K562 (cell line): Measurements from ENCODE around the gene PCP4L1. TPM values are rescaled to one million over a fixed set of nuclear protein-coding genes. Genes with fewer than 3 reads are reported as not detected.

ENCODE experiments used
- BMI1 ChIP-seq: fragments of 150-350 bp; IDR thresholded peaks from 2 replicates; pipeline ENCODE4 v1.6.1; 2014; ENCODE audit warnings: low read length
- EGR1 ChIP-seq: fragments of 450-650 bp; conservative IDR thresholded peaks from 2 replicates; pipeline ENCODE4 v1.6.1; 2017; ENCODE audit warnings: mild to moderate bottlenecking
- FOXM1 ChIP-seq, 2 experiments: fragments of 450-650 bp in 1 of 2; sonication (generic) in 1 of 2; formaldehyde crosslinking in 1 of 2; IDR thresholded peaks; 2 replicates each; pipeline versions ENCODE4 v1.6.1 to v1.9.0; 2017 to 2022; ENCODE audit warnings: low read depth in 2 of 2, mild to moderate bottlenecking in 2 of 2, missing genetic modification reagents in 1 of 2, moderate library complexity in 1 of 2
- KLF16 ChIP-seq: IDR thresholded peaks from 2 replicates; pipeline ENCODE4 v1.6.1; 2016; ENCODE audit warnings: antibody characterized with exemption
- NR2F6 ChIP-seq: fragments of 450-650 bp; formaldehyde crosslinking; IDR thresholded peaks from 2 replicates; pipeline ENCODE4 v1.4.0; 2020; ENCODE audit warnings: mild to moderate bottlenecking
- PHF21A ChIP-seq: fragments of 450-650 bp; IDR thresholded peaks from 2 replicates; pipeline ENCODE4 v1.6.1; 2017; ENCODE audit warnings: low read depth, borderline replicate concordance
- POU5F1 ChIP-seq: fragments of 150-350 bp; IDR thresholded peaks from 2 replicates; pipeline ENCODE4 v1.6.1; 2014; ENCODE audit warnings: borderline replicate concordance, low read length, low read depth, mild to moderate bottlenecking; ENCODE audit not compliant: partially characterized antibody
- RBM34 ChIP-seq: fragments of 200-400 bp; formaldehyde crosslinking; IDR thresholded peaks from 2 replicates; pipeline ENCODE4 v1.6.1; 2018; ENCODE audit warnings: low read length, borderline replicate concordance; ENCODE audit not compliant: insufficient read depth
- RCOR1 ChIP-seq, 2 experiments: IDR thresholded peaks; 2 replicates each; pipeline ENCODE4 v1.6.1; 2012; ENCODE audit warnings: low read depth in 2 of 2, low read length in 2 of 2, borderline replicate concordance in 1 of 2, improper control_type of control experiment in 1 of 2
- SIN3A ChIP-seq, 2 experiments: fragments of 150-350 bp in 1 of 2; IDR thresholded peaks; 2 replicates each; pipeline ENCODE4 v1.6.1; 2011 to 2016; ENCODE audit warnings: borderline replicate concordance in 2 of 2, low read depth in 2 of 2, low read length in 2 of 2, mild to moderate bottlenecking in 2 of 2, moderate library complexity in 2 of 2; ENCODE audit not compliant: control insufficient read depth in 1 of 2
- SMAD2 ChIP-seq: fragments of 150-350 bp; IDR thresholded peaks from 2 replicates; pipeline ENCODE4 v1.6.1; 2014; ENCODE audit warnings: low read depth, mild to moderate bottlenecking, low read length
- TAF9B ChIP-seq: fragments of 450-650 bp; IDR thresholded peaks from 2 replicates; pipeline ENCODE4 v1.6.1; 2018; ENCODE audit warnings: mild to moderate bottlenecking; ENCODE audit not compliant: partially characterized antibody
- TCF7 ChIP-seq: sonication (generic); IDR thresholded peaks from 2 replicates; pipeline ENCODE4 v1.6.1; 2016; ENCODE audit warnings: antibody characterized with exemption, borderline replicate concordance
- U2AF2 ChIP-seq: fragments of 200-400 bp; formaldehyde crosslinking; optimal IDR thresholded peaks from 2 replicates; pipeline ENCODE3; 2017; ENCODE audit warnings: low read depth, mild to moderate bottlenecking, low read length
- XRCC4 ChIP-seq: IDR thresholded peaks from one replicate; pipeline ENCODE4 v1.6.1; 2011; ENCODE audit not compliant: insufficient read depth, insufficient read length; ENCODE audit errors: extremely low read depth
- ZFP36 ChIP-seq: fragments of 150-350 bp; IDR thresholded peaks from 2 replicates; pipeline ENCODE4 v1.6.1; 2018; ENCODE audit warnings: low read length, low read depth; ENCODE audit not compliant: partially characterized antibody
- ZNF436 ChIP-seq: fragments of 250-450, 450-650 bp; sonication (Bioruptor Pico); formaldehyde crosslinking; IDR thresholded peaks from 2 replicates; pipeline ENCODE4 v1.7.0; 2020; ENCODE audit warnings: mild to moderate bottlenecking
- ZNF507 ChIP-seq: conservative IDR thresholded peaks from 2 replicates; pipeline ENCODE4 v1.6.1; 2017; ENCODE audit warnings: missing genetic modification characterization, missing compliant biosample characterization
- ZNF780A ChIP-seq: fragments of 250-450 bp; sonication (Bioruptor Pico); IDR thresholded peaks from 2 replicates; pipeline ENCODE4 v1.5.0; 2021; ENCODE audit warnings: mild to moderate bottlenecking
- ZSCAN29 ChIP-seq: fragments of 450-650 bp; IDR thresholded peaks from 2 replicates; pipeline ENCODE4 v1.6.1; 2017
- polyA plus RNA-seq, 8 experiments: library from polyadenylated mRNA; depleted of rRNA in 4 of 8; stranded (reverse) in 5 of 8; unstranded in 3 of 8; fragments of >200 nt; fragmentation: Nextera tagmentation in 2 of 8; fragmentation: Illumina TruSeq in 1 of 8; extraction: Ambion mirVana in 2 of 8; extraction: Trizol in 1 of 8; gene quantifications; 2 replicates each; pipeline versions ENCODE4 v1.2.1 to v1.2.3, GENCODE V29; 2011 to 2014; ENCODE audit warnings: inconsistent platforms in 1 of 8, missing spikeins in 1 of 8
- total RNA-seq, 7 experiments: library from RNA; depleted of rRNA in 6 of 7; stranded (reverse); fragments of >200 nt in 6 of 7; fragmentation: Illumina TruSeq in 2 of 7; extraction: Trizol in 2 of 7; gene quantifications; 2 replicates each; pipeline versions ENCODE4 v1.2.1 to v1.2.3, GENCODE V29; 2011 to 2021; ENCODE audit warnings: low replicate concordance in 1 of 7
- TF ChIP-seq, protein P1 (sequence below): fragments of 250-450 bp; sonication (Bioruptor Pico); IDR thresholded peaks from 2 replicates; pipeline ENCODE4 v1.4.0; 2020; ENCODE audit warnings: mild to moderate bottlenecking, moderate library complexity
- TF ChIP-seq, protein P2 (sequence below), 2 experiments: IDR thresholded peaks; 2 replicates each; pipeline ENCODE4 v1.6.1; 2011; ENCODE audit warnings: borderline replicate concordance in 1 of 2, control low read depth in 1 of 2, low read depth in 1 of 2, low read length in 1 of 2, mild to moderate bottlenecking in 1 of 2, mixed read lengths in 1 of 2, moderate library complexity in 1 of 2; ENCODE audit not compliant: insufficient read depth in 1 of 2, insufficient read length in 1 of 2, poor library complexity in 1 of 2, severe bottlenecking in 1 of 2; ENCODE audit errors: extremely low read depth in 1 of 2
- TF ChIP-seq, protein P3 (sequence below): sonication (generic); formaldehyde crosslinking; IDR thresholded peaks from 2 replicates; pipeline ENCODE4 v1.8.1; 2023; ENCODE audit warnings: mild to moderate bottlenecking, missing genetic modification reagents, moderate library complexity
- TF ChIP-seq, protein P4 (sequence below): sonication (generic); formaldehyde crosslinking; IDR thresholded peaks from 2 replicates; pipeline ENCODE4 v1.5.0; 2020; ENCODE audit warnings: missing genetic modification reagents

The PCP4L1 gene
- total and polyA plus RNA-seq, 9 of the 15 experiments (the other 6 are each of a cell fraction or from before 2014, with no cell fraction given) = not detected

DNA sequence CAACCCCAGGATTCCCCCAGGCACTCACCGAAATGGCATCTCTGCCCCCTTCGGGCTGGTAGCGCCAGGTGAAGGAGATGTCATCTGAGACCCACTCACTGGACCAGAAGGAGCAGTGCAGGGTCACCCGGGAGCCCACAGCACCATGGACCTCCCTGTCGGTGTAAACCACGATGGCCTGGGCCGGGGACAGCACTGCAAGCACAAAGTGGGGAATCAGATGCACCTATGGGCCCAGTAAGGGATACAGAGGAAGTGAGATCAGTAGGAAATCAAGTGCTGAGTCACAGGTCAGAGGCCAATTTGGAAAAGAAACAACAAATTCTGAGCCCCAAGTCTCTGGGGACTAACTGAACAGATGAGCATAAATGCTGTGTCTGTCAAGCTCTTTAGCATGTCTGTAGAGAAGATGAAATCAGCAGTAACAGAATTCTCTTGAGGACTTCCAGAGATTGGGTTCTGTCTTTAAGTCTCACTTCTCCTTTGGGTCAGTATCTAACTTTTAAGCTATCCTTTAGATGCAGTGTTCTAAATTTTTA, 48.8 kb downstream of the PCP4L1 start (continued):
- no peak for TF ChIP-seq ZFP36
- no peak for TF ChIP-seq ZNF436 (CRISPR knock-in tag)
- no peak for TF ChIP-seq ZSCAN29
- TF ChIP-seq SMAD2 = no peak
- TF ChIP-seq, protein P1, sequence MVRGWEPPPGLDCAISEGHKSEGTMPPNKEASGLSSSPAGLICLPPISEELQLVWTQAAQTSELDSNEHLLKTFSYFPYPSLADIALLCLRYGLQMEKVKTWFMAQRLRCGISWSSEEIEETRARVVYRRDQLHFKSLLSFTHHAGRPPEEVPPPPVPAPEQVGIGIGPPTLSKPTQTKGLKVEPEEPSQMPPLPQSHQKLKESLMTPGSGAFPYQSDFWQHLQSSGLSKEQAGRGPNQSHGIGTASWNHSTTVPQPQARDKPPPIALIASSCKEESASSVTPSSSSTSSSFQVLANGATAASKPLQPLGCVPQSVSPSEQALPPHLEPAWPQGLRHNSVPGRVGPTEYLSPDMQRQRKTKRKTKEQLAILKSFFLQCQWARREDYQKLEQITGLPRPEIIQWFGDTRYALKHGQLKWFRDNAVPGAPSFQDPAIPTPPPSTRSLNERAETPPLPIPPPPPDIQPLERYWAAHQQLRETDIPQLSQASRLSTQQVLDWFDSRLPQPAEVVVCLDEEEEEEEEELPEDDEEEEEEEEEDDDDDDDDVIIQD (CRISPR knock-in tag) = no peak
- TF ChIP-seq KLF16 = no peak
- no peak for TF ChIP-seq RBM34
- no peak for TF ChIP-seq PHF21A
- TF ChIP-seq, protein P2, sequence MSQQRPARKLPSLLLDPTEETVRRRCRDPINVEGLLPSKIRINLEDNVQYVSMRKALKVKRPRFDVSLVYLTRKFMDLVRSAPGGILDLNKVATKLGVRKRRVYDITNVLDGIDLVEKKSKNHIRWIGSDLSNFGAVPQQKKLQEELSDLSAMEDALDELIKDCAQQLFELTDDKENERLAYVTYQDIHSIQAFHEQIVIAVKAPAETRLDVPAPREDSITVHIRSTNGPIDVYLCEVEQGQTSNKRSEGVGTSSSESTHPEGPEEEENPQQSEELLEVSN (IDR thresholded peaks at IDR 0.05; ENCODE audit: borderline replicate concordance in 1 of 2, extremely low read depth in 1 of 2, insufficient read depth in 1 of 2, insufficient read length in 1 of 2, low read depth in 1 of 2, low read length in 1 of 2, poor library complexity in 1 of 2, severe bottlenecking in 1 of 2) = peak in 1 of 2 experiments; percentile 49
- no peak for TF ChIP-seq TAF9B
- no peak for TF ChIP-seq U2AF2
- no peak for TF ChIP-seq ZNF507 (tag)
- TF ChIP-seq POU5F1 = no peak
- no peak for TF ChIP-seq BMI1
- TF ChIP-seq, protein P3, sequence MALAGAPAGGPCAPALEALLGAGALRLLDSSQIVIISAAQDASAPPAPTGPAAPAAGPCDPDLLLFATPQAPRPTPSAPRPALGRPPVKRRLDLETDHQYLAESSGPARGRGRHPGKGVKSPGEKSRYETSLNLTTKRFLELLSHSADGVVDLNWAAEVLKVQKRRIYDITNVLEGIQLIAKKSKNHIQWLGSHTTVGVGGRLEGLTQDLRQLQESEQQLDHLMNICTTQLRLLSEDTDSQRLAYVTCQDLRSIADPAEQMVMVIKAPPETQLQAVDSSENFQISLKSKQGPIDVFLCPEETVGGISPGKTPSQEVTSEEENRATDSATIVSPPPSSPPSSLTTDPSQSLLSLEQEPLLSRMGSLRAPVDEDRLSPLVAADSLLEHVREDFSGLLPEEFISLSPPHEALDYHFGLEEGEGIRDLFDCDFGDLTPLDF (CRISPR knock-in tag) = no peak
- no peak for TF ChIP-seq EGR1
- no peak for TF ChIP-seq ZNF780A (CRISPR knock-in tag)
- TF ChIP-seq, protein P4, sequence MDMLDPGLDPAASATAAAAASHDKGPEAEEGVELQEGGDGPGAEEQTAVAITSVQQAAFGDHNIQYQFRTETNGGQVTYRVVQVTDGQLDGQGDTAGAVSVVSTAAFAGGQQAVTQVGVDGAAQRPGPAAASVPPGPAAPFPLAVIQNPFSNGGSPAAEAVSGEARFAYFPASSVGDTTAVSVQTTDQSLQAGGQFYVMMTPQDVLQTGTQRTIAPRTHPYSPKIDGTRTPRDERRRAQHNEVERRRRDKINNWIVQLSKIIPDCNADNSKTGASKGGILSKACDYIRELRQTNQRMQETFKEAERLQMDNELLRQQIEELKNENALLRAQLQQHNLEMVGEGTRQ (CRISPR knock-in tag) = no peak
- no peak for TF ChIP-seq SIN3A (IDR thresholded peaks at IDR 0.05; ENCODE audit: borderline replicate concordance in 2 of 2, control insufficient read depth in 1 of 2, low read depth in 2 of 2, low read length in 2 of 2)
- no peak for TF ChIP-seq RCOR1 (IDR thresholded peaks at IDR 0.05; ENCODE audit: borderline replicate concordance in 1 of 2, low read depth in 2 of 2, low read length in 2 of 2)
- no peak for TF ChIP-seq XRCC4
- no peak for TF ChIP-seq NR2F6 (CRISPR knock-in tag)
- no peak for TF ChIP-seq TCF7
- peak; percentile 39; the same call in 1 of the 2 replicates for TF ChIP-seq FOXM1 (IDR thresholded peaks at IDR 0.05; ENCODE audit: low read depth)
- no peak for TF ChIP-seq FOXM1 (CRISPR knock-in tag; IDR thresholded peaks at IDR 0.05; ENCODE audit: low read depth)
